HEK293T (cell line): ENCODE results near the gene WHAMM.

Experiments
- CTCF ChIA-PET: fragments of 350-600 bp; formaldehyde crosslinking; extraction: SDS; loops from one replicate; lab custom pipeline; 2021; ENCODE audit warnings: antibody characterized with exemption, inconsistent platforms; lab: Yijun Ruan, JAX
- POLR2A ChIA-PET: fragments of 350-600 bp; formaldehyde crosslinking; extraction: SDS; loops from one replicate; lab custom pipeline; 2020; ENCODE audit warnings: antibody characterized with exemption, inconsistent platforms; lab: Yijun Ruan, JAX
- DNase-seq: peaks from one replicate; pipeline ENCODE4 v3.0.0; 2012; ENCODE audit warnings: mixed read lengths; ENCODE audit errors: extremely low spot score
- ARNT ChIP-seq: fragments of 450-650 bp; IDR thresholded peaks from 2 replicates; pipeline ENCODE4 v1.6.1; 2017; ENCODE audit warnings: mild to moderate bottlenecking
- BHLHE40 ChIP-seq: fragments of 450-650 bp; IDR thresholded peaks from 2 replicates; pipeline ENCODE4 v1.6.1; 2016; ENCODE audit warnings: mild to moderate bottlenecking, moderate library complexity, borderline replicate concordance
- CTBP1 ChIP-seq: fragments of 450-650 bp; IDR thresholded peaks from 2 replicates; pipeline ENCODE4 v1.6.1; 2016; ENCODE audit warnings: borderline replicate concordance
- ELF4 ChIP-seq: fragments of 450-650 bp; IDR thresholded peaks from 2 replicates; pipeline ENCODE4 v1.6.1; 2017; ENCODE audit warnings: antibody characterized with exemption
- FOXA1 ChIP-seq: fragments of 450-650 bp; IDR thresholded peaks from 2 replicates; pipeline ENCODE4 v1.6.1; 2016; ENCODE audit warnings: mild to moderate bottlenecking
- FOXK2 ChIP-seq: fragments of 450-650 bp; IDR thresholded peaks from 2 replicates; pipeline ENCODE4 v1.6.1; 2016; ENCODE audit warnings: mild to moderate bottlenecking
- FOXM1 ChIP-seq: fragments of 450-650 bp; IDR thresholded peaks from 2 replicates; pipeline ENCODE4 v1.6.1; 2017; ENCODE audit warnings: mild to moderate bottlenecking, borderline replicate concordance
- HDGF ChIP-seq: fragments of 450-650 bp; IDR thresholded peaks from 2 replicates; pipeline ENCODE4 v1.6.1; 2017; ENCODE audit warnings: antibody characterized with exemption, borderline replicate concordance
- L3MBTL2 ChIP-seq: fragments of 450-650 bp; conservative IDR thresholded peaks from 2 replicates; pipeline ENCODE4 v1.6.1; 2016; ENCODE audit warnings: mild to moderate bottlenecking
- LEF1 ChIP-seq: fragments of 450-650 bp; IDR thresholded peaks from 2 replicates; pipeline ENCODE4 v1.6.1; 2017; ENCODE audit warnings: mild to moderate bottlenecking, borderline replicate concordance
- NFRKB ChIP-seq: fragments of 450-650 bp; IDR thresholded peaks from 2 replicates; pipeline ENCODE4 v1.6.1; 2016; ENCODE audit warnings: mild to moderate bottlenecking, moderate library complexity
- PKNOX1 ChIP-seq: fragments of 450-650 bp; IDR thresholded peaks from 2 replicates; pipeline ENCODE4 v1.6.1; 2016
- SP1 ChIP-seq: fragments of 450-650 bp; IDR thresholded peaks from 2 replicates; pipeline ENCODE4 v1.6.1; 2017
- SUZ12 ChIP-seq: fragments of 450-650 bp; IDR thresholded peaks from 2 replicates; pipeline ENCODE4 v1.6.1; 2016; ENCODE audit warnings: mild to moderate bottlenecking
- TARDBP ChIP-seq: fragments of 450-650 bp; IDR thresholded peaks from 2 replicates; pipeline ENCODE4 v1.6.1; 2016
- ZNF384 ChIP-seq: fragments of 450-650 bp; IDR thresholded peaks from 2 replicates; pipeline ENCODE4 v1.6.1; 2016

WHAMM gene

GRCh38 chr15:82788496-82788895 lies 20.9 kb upstream of the WHAMM start:
- no peak for DNase-seq
- ChIA-PET POLR2A (interaction anchor here (0.6 to 1.1 kb wide), 2 partner anchors 19 to 38 kb away, joined by 3 to 4 read pairs; no protein-coding TSS in a partner anchor), CTCF (no interaction called here)
- TF ChIP-seq ARNT, result no peak
- TF ChIP-seq FOXM1, result no peak
- TF ChIP-seq NFRKB, result no peak
- TF ChIP-seq TARDBP, result no peak
- no peak for TF ChIP-seq ELF4
- no peak for TF ChIP-seq SP1
- TF ChIP-seq CTBP1, result no peak
- TF ChIP-seq LEF1, result no peak
- TF ChIP-seq BHLHE40, result no peak
- no peak for TF ChIP-seq FOXK2
- TF ChIP-seq ZNF384, result no peak
- TF ChIP-seq SUZ12, result no peak
- no peak for TF ChIP-seq FOXA1
- no peak for TF ChIP-seq HDGF
- no peak for TF ChIP-seq PKNOX1
- no peak for TF ChIP-seq L3MBTL2

- POLR2A ChIA-PET, result no interaction called here
Observed at GRCh38 chr15:82789491-82789890, 19.9 kb upstream of the WHAMM start.

GRCh38 chr15:82790321-82790720 lies 19.1 kb upstream of the WHAMM start:
- CTCF ChIA-PET, result no interaction called here
- TF ChIP-seq ARNT (no peak), PKNOX1 (no peak), FOXA1 (no peak), SUZ12 (no peak), BHLHE40 (no peak), FOXM1 (no peak), NFRKB (no peak)
- POLR2A ChIA-PET, result no interaction called here
- DNase-seq, result no peak

More at GRCh38 chr15:82789491-82789890, 19.9 kb upstream of the WHAMM start:
- TF ChIP-seq SP1 (no peak), FOXK2 (no peak), NFRKB (no peak), HDGF (no peak), TARDBP (no peak), ARNT (no peak), FOXA1 (no peak), ZNF384 (no peak), LEF1 (no peak), PKNOX1 (no peak), SUZ12 (no peak), BHLHE40 (no peak), FOXM1 (no peak), CTBP1 (no peak), ELF4 (no peak), L3MBTL2 (no peak)
- no peak for DNase-seq
- CTCF ChIA-PET, result no interaction called here

GRCh38 chr15:82792068-82792467 lies 17.4 kb upstream of the WHAMM start:
- no peak for DNase-seq
- CTCF ChIA-PET, result no interaction called here
- TF ChIP-seq ELF4 (no peak), BHLHE40 (no peak), PKNOX1 (no peak), FOXM1 (no peak), L3MBTL2 (no peak), LEF1 (no peak), SP1 (no peak)
- POLR2A ChIA-PET, result no interaction called here

- CTCF ChIA-PET, result no interaction called here
- DNase-seq, result no peak
- TF ChIP-seq BHLHE40, result no peak
- TF ChIP-seq PKNOX1, result no peak
- no peak for TF ChIP-seq SUZ12
- TF ChIP-seq FOXM1, result no peak
- TF ChIP-seq SP1, result no peak
- no peak for TF ChIP-seq NFRKB
- no peak for TF ChIP-seq CTBP1
- no peak for TF ChIP-seq FOXA1
- TF ChIP-seq ELF4, result no peak
- TF ChIP-seq LEF1, result no peak
- no peak for TF ChIP-seq HDGF
- no peak for TF ChIP-seq FOXK2
- POLR2A ChIA-PET, result no interaction called here
Observed at GRCh38 chr15:82793737-82794136, 15.7 kb upstream of the WHAMM start.
